ENCODE results near the gene HS3ST3B1.

GRCh38 chr17:14316126-14316832 lies 15.4 kb downstream of the HS3ST3B1 start:
- TF ChIP-seq CTCF (IDR thresholded peaks at IDR 0.05; ENCODE audit: low read depth, low read length, poor library complexity, severe bottlenecking) = no peak
- no peak for TF ChIP-seq EZH2phosphoT487 (IDR thresholded peaks at IDR 0.05; ENCODE audit: borderline replicate concordance, low read length)
